BLaER1 treated with 17β-estradiol and CSF1 and Interleukin-3, amounts not matched to agents 10 nM and 100 nM (cell line): ENCODE measurements around the gene SYTL1.
"Not testable (repeated sequence)": the region's sequence is repeated elsewhere in the genome, so short reads cannot be mapped to it uniquely, and the experiment has no call there.

Source experiments
- H3K27ac ChIP-seq, 11 experiments: shearing (Covaris generic); formaldehyde crosslinking; 2 replicates each; pipeline ENCODE4 v1.8.1; 2022
- H3K27me3 ChIP-seq, 11 experiments: shearing (Covaris generic); formaldehyde crosslinking; 2 replicates each; pipeline ENCODE4 v1.8.1; 2022
- H3K36me3 ChIP-seq, 11 experiments: shearing (Covaris generic); formaldehyde crosslinking; 2 replicates each; pipeline ENCODE4 v1.8.1; 2022
- H3K4me1 ChIP-seq, 10 experiments: shearing (Covaris generic); formaldehyde crosslinking; 2 replicates each; pipeline ENCODE4 v1.8.1; 2022
- H3K4me2 ChIP-seq, 11 experiments: shearing (Covaris generic); formaldehyde crosslinking; 2 replicates each; pipeline ENCODE4 v1.8.1; 2022
- H3K4me3 ChIP-seq, 10 experiments: shearing (Covaris generic); formaldehyde crosslinking; 2 replicates each; pipeline ENCODE4 v1.8.1; 2022
- H3K9ac ChIP-seq, 11 experiments: shearing (Covaris generic); formaldehyde crosslinking; 2 replicates each; pipeline ENCODE4 v1.8.1; 2022
- H3K9me3 ChIP-seq, 11 experiments: shearing (Covaris generic); formaldehyde crosslinking; replicated peaks in 1 of 11; 2 replicates each; pipeline ENCODE4 v1.8.1; 2022
- H4K20me1 ChIP-seq, 11 experiments: shearing (Covaris generic); formaldehyde crosslinking; 2 replicates each; pipeline ENCODE4 v1.8.1; 2022
- Cebpa-rat ChIP-seq, 11 experiments: shearing (Covaris generic); IDR thresholded peaks; 2 replicates each; pipeline ENCODE4 v1.8.1; 2022

SYTL1 gene

GRCh38 chr1:27383039-27383605 lies 41.3 kb downstream of the SYTL1 start, which contains the start of gene CD164L2:
TSS of gene CD164L2 (minus strand) at chr1:27383333. CDS start at chr1:27383239, 94 bp downstream.
- no peak for TF ChIP-seq Cebpa-rat (IDR thresholded peaks at IDR 0.05)
- no peaks in the 10 kb centered on the region for H3K36me3 ChIP-seq
- H3K9ac ChIP-seq: no peak within 1 kb of the TSS
- no peaks in the 10 kb centered on the region for H3K27me3 ChIP-seq
- no peaks in the 10 kb centered on the region for H4K20me1 ChIP-seq
- H3K4me1 ChIP-seq: peaks cover 2 to 24% (median 8%) of the 10 kb centered on the region in 10 experiments; a peak in 19 of 20 replicates
- no peak within 1 kb of the TSS for H3K27ac ChIP-seq
- no peak within 1 kb of the TSS for H3K4me3 ChIP-seq
- H3K4me2 ChIP-seq: no peak within 1 kb of the TSS
- H3K9me3 ChIP-seq: no peaks in the 10 kb centered on the region

DNA sequence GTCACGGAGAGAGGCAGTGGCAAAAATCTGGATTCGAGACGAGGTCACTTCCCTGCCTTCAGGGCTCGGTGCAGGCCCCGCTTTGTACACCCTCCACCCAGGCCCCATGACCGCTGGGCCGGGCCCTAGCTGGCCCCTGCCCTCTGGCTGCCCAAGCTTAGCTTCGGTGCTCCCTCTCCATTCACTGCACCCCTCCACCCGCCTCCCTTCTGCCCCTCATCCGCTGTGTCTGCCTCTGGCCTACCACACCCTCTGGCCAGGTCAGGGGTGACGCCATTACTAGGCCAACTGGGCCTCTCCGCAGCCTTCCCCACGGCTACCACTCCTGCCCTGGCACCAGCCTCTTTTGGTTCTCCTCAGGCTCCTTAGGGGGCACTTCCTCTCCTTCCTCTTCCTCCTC lies 41.8 kb downstream of the SYTL1 start:
- H3K4me2 ChIP-seq: no peak overlapping the region
- no peaks in the 10 kb centered on the region for H3K36me3 ChIP-seq
- no peak overlapping the region for H3K9ac ChIP-seq
- no peak overlapping the region for H3K27ac ChIP-seq
- no peaks in the 10 kb centered on the region for H3K9me3 ChIP-seq
- TF ChIP-seq Cebpa-rat (IDR thresholded peaks at IDR 0.05): no peak
- no peak overlapping the region for H3K4me3 ChIP-seq
- peaks cover 0 to 20% (median 3%) of the 10 kb centered on the region in 10 experiments; a peak in 10 of 20 replicates for H3K4me1 ChIP-seq
- H4K20me1 ChIP-seq: no peaks in the 10 kb centered on the region
- no peaks in the 10 kb centered on the region for H3K27me3 ChIP-seq

- not testable (repeated sequence) for H4K20me1 ChIP-seq, H3K4me3 ChIP-seq, H3K4me2 ChIP-seq, H3K9me3 ChIP-seq, H3K9ac ChIP-seq, H3K27me3 ChIP-seq, H3K36me3 ChIP-seq, H3K27ac ChIP-seq
- peaks cover 0 to 16% (median 3%) of the 10 kb centered on the region in 10 experiments; a peak in 8 of 20 replicates for H3K4me1 ChIP-seq
These were observed 43.0 kb downstream of the SYTL1 start for GRCh38 chr1:27384797-27385196.

GRCh38 chr1:27388337-27389005 lies 46.6 kb downstream of the SYTL1 start:
- Histone ChIP-seq H3K4me1 (peaks cover 20 to 30% (median 23%) of the 10 kb centered on the region in 10 experiments), H3K4me3 (no peak overlapping the region), H3K9me3 (no peaks in the 10 kb centered on the region), H3K4me2 (no peak overlapping the region), H3K27ac (no peak overlapping the region), H3K36me3 (no peaks in the 10 kb centered on the region), H3K9ac (no peak overlapping the region), H3K27me3 (no peaks in the 10 kb centered on the region), H4K20me1 (no peaks in the 10 kb centered on the region)
- TF ChIP-seq Cebpa-rat (IDR thresholded peaks at IDR 0.05): no peak

- Histone ChIP-seq H3K9ac (peak overlapping the region in 9 of 11 experiments; percentile 8 to 84 (median 75); a peak in 13 of 22 replicates), H3K4me3 (peak overlapping the region in 5 of 10 experiments; percentile 60 to 75 (median 67); a peak in 8 of 20 replicates), H3K4me1 (peaks cover 15 to 37% (median 28%) of the 10 kb centered on the region in 10 experiments), H4K20me1 (no peaks in the 10 kb centered on the region; a peak in 1 of 22 replicates), H3K9me3 (no peaks in the 10 kb centered on the region), H3K4me2 (peak overlapping the region; percentile 88 to 98 (median 92)), H3K27me3 (no peaks in the 10 kb centered on the region), H3K36me3 (no peaks in the 10 kb centered on the region), H3K27ac (peak overlapping the region in 3 of 11 experiments; percentile 3 to 44 (median 5); a peak in 3 of 22 replicates)
- no peak for TF ChIP-seq Cebpa-rat (IDR thresholded peaks at IDR 0.05)
These were observed 49.8 kb downstream of the SYTL1 start for GRCh38 chr1:27391511-27392095.

GRCh38 chr1:27392096-27392777 lies 50.4 kb downstream of the SYTL1 start, which contains the start of gene GPR3:
TSS of gene GPR3 (plus strand) at chr1:27392622. CDS start at chr1:27393799, 1,177 bp downstream.
- H3K27ac ChIP-seq: peak within 1 kb of the TSS in 10 of 11 experiments; percentile 22 to 76 (median 67); a peak in 18 of 22 replicates
- no peaks in the 10 kb centered on the region for H3K36me3 ChIP-seq
- H4K20me1 ChIP-seq: no peaks in the 10 kb centered on the region; a peak in 1 of 22 replicates
- peak within 1 kb of the TSS; percentile 88 to 98 (median 92) for H3K4me2 ChIP-seq
- no peak for TF ChIP-seq Cebpa-rat (IDR thresholded peaks at IDR 0.05)
- peak within 1 kb of the TSS; percentile 65 to 84 (median 75) for H3K9ac ChIP-seq
- H3K27me3 ChIP-seq: no peaks in the 10 kb centered on the region
- peak within 1 kb of the TSS; percentile 49 to 75 (median 66) for H3K4me3 ChIP-seq
- peaks cover 19 to 43% (median 33%) of the 10 kb centered on the region in 10 experiments for H3K4me1 ChIP-seq
- H3K9me3 ChIP-seq: no peaks in the 10 kb centered on the region

- Histone ChIP-seq H3K4me1 (peaks cover 21 to 49% (median 36%) of the 10 kb centered on the region in 10 experiments), H3K27me3 (no peaks in the 10 kb centered on the region), H3K4me3 (peak overlapping the region; percentile 49 to 75 (median 66)), H3K36me3 (no peaks in the 10 kb centered on the region), H3K4me2 (peak overlapping the region; percentile 88 to 98 (median 92)), H4K20me1 (no peaks in the 10 kb centered on the region; a peak in 1 of 22 replicates), H3K27ac (peak overlapping the region in 10 of 11 experiments; percentile 22 to 76 (median 67); a peak in 18 of 22 replicates), H3K9ac (peak overlapping the region; percentile 65 to 84 (median 75)), H3K9me3 (no peaks in the 10 kb centered on the region)
- TF ChIP-seq Cebpa-rat (IDR thresholded peaks at IDR 0.05): no peak
These were observed 51.2 kb downstream of the SYTL1 start for GRCh38 chr1:27392778-27393635.

DNA sequence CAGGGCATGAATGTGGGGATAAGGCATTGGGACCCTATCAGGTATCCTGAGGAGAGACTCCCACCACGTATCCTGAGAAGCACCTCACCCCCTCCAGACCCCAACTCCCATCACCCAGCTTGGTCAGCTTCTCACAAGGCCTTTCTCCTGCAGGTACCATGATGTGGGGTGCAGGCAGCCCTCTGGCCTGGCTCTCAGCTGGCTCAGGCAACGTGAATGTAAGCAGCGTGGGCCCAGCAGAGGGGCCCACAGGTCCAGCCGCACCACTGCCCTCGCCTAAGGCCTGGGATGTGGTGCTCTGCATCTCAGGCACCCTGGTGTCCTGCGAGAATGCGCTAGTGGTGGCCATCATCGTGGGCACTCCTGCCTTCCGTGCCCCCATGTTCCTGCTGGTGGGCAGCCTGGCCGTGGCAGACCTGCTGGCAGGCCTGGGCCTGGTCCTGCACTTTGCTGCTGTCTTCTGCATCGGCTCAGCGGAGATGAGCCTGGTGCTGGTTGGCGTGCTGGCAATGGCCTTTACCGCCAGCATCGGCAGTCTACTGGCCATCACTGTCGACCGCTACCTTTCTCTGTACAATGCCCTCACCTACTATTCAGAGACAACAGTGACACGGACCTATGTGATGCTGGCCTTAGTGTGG lies 51.9 kb downstream of the SYTL1 start:
- H3K9ac ChIP-seq: peak overlapping the region in 1 of 11 experiments; percentile 81; a peak in 1 of 22 replicates
- H3K4me2 ChIP-seq: peak overlapping the region in 3 of 11 experiments; percentile 92 to 93 (median 92); a peak in 6 of 22 replicates
- H3K36me3 ChIP-seq: no peaks in the 10 kb centered on the region
- no peaks in the 10 kb centered on the region for H3K9me3 ChIP-seq
- no peak overlapping the region for H3K4me3 ChIP-seq
- no peak for TF ChIP-seq Cebpa-rat (IDR thresholded peaks at IDR 0.05)
- no peaks in the 10 kb centered on the region for H3K27me3 ChIP-seq
- peaks cover 25 to 56% (median 39%) of the 10 kb centered on the region in 10 experiments for H3K4me1 ChIP-seq
- H4K20me1 ChIP-seq: no peaks in the 10 kb centered on the region; a peak in 1 of 22 replicates
- H3K27ac ChIP-seq: no peak overlapping the region
